Uterus (tissue), 2 donors: Measurements from ENCODE around the gene SRRM5.

ENCODE experiments used
- CTCF ChIP-seq, 4 experiments: fragments of 200-600 bp in 2 of 4; fragments of 450-650 bp in 2 of 4; sonication (generic) in 2 of 4; IDR thresholded peaks; one replicate each; pipeline ENCODE4 v1.5.1; 2016 to 2019; ENCODE audit warnings: antibody characterized with exemption in 4 of 4, mild to moderate bottlenecking in 2 of 4, moderate library complexity in 1 of 4
- POLR2A ChIP-seq, 2 donors: fragments of 450-650 bp; IDR thresholded peaks; one replicate each; pipeline ENCODE4 v1.6.1; 2016; ENCODE audit warnings: antibody characterized with exemption in 2 of 2, mild to moderate bottlenecking in 1 of 2, moderate library complexity in 1 of 2

DNA sequence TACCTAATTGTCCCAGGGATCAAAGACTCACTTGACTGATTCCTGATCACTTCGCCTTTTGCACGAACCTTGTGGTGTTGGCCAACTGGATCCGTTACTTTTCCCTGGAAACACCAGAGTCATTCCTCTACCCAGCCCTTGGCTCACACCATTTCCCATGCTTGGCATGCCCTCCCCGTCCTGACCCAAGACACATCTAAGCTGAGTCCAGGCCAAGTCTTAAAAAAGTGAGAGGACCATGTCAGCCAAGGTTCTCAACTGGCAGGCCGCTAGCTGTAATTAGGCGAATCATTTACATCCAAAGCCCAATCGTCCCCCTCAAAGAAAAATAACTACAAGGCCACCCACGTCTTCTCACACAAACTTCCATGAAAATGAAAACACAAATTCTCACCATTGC, 46.6 kb downstream of the SRRM5 start:
- TF ChIP-seq CTCF (IDR thresholded peaks at IDR 0.05) (no peak), POLR2A (IDR thresholded peaks at IDR 0.05) (no peak)
